NCI-H1105 treated with DMSO at 0.1 percent for 48 hours (cell line): ENCODE data around the gene FAM120B.
"Not testable (repeated sequence)": the region's sequence is repeated elsewhere in the genome, so short reads cannot be mapped to it uniquely, and the experiment has no call there.

Source experiments
- DNase-seq: peaks from one replicate; lab custom pipeline; 2025; lab: John Stamatoyannopoulos, UW

FAM120B gene

GRCh38 chr6:170298688-170299087 is 7.9 kb upstream of the FAM120B start:
- no peak for DNase-seq

GRCh38 chr6:170301184-170301583 is 5.4 kb upstream of the FAM120B start:
- no peak for DNase-seq

DNA sequence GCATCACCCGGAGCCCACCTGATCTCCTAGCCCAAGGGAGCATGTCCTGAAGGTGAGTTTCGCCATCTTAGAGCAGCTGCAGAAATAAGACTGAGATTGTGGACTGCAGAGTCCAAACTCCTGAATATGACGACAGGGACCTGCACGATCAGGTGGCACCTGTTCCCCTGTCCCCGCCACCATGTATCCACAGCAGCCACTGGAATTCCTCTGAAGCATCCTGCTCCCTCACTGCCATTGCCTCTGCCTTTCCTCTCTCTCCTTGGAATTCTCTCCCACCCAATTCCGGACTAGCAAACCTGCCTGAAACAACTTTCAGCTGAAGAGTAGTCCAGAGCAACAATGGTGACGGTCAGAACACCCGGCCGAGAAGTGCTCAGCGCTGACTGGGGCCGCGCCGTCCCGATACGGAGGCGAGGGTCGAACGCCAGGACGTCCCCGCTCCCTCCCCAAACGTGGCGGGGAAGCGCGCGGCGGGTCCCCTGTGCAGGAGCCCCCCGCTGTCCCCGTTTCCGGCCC is 694 bp upstream of the FAM120B start:
- no peak for DNase-seq

- no peak for DNase-seq
These were observed 555 bp downstream of the FAM120B start for GRCh38 chr6:170307080-170307545.

GRCh38 chr6:170308761-170309160 is 2.2 kb downstream of the FAM120B start:
- DNase-seq, result no peak

DNA sequence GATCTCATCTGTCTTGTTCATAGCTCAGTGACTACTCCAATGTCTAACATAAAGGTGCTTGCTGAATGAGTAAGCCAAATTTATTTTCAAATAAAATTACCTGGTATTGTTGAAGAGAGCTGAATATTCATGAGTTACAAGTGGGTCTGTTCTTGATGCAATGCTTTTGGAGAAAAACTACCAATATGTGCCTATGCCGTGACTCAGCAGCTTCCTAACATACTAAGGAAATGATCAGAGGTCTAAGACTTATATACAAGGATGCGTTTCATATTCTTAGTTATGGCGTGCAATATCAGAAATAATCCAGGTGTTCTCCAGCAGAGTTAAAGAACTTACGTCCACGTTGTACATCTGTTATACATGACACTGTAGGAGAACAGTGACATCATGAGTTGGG is 5.1 kb downstream of the FAM120B start:
- no peak for DNase-seq

DNA sequence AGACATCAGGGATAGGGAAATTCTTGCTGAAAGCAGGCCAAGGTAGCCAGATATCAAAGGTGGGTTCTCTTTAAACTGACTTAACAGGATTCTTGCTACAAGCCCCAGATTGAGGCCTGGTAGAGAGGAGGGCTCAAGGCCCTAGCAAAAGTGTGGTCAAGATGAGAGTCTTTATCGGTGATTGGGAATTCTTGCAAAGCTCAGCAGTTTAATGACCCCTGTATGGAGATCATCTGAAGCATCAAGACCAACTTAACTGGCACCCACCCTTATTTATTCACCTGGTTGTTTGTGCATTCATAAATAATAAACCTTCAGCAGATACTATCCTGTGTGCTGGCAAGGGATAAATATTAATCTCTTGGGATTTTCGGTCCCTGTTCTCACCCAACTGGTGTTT is 6.3 kb downstream of the FAM120B start:
- DNase-seq, result no peak

GRCh38 chr6:170313716-170314295 is 7.2 kb downstream of the FAM120B start:
- no peak for DNase-seq

DNA sequence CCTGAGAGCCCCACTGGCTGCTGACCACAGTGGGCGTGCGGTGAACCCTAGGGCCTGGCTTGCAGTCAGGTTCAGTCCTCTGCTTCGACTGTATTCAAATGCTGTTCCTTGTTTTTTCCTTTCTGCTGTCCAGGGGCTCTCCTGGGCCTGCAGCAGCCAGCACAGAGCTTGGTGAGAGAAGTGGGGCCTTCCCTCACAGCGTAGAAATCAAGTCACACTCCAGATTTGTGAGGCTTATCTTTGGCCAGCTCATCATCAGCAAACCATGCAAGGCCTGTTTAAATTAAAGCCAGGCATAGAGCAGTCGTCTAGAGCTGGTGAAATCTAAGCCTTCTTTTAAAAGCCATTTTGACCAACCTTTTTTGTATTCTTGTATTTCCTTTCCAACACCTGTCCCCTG is 8.4 kb downstream of the FAM120B start:
- no peak for DNase-seq

GRCh38 chr6:170316071-170316470 is 9.5 kb downstream of the FAM120B start:
- no peak for DNase-seq

GRCh38 chr6:170317076-170317475 is 10.5 kb downstream of the FAM120B start:
- no peak for DNase-seq

DNA sequence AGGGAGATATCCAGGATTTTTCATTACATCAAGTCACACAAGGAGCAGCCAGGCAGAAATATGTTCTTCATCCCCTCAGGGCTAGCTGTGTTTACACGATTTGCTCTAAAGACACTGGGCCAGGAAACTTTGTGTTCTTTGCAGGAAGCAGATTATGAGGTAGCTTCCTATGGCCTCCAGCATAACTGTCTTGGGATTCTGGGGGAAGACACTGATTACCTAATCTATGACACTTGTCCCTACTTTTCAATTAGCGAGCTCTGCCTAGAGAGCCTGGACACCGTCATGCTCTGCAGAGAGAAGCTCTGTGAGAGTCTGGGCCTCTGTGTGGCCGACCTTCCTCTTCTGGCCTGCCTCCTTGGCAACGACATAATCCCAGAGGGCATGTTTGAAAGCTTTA is 11.2 kb downstream of the FAM120B start:
- DNase-seq, result no peak

DNA sequence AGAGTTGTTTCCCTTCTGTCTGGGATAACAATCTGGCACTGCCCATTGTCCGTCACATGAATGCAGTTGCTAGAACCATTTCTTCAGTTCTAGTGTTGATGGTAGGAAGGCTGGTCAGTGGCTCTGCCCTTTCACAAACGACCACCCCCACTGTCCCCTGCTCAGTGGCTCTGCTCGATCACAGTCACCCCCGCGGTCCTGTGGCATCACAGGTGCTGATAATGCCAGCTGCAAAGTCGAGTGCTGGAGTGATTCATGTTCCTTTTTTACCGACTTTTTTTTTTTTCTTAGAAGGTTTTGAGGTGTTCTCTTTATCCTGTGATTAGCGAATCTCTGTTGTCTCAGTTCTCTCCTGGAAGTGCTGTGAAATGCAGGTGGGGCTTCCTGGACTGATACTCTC is 22.8 kb downstream of the FAM120B start:
- DNase-seq, result no peak

GRCh38 chr6:170335199-170335598 is 28.6 kb downstream of the FAM120B start:
- DNase-seq, result not testable (repeated sequence)

GRCh38 chr6:170344631-170345576 is 38.3 kb downstream of the FAM120B start:
- DNase-seq, result no peak

- DNase-seq, result no peak
These were observed 39.1 kb downstream of the FAM120B start for GRCh38 chr6:170345662-170346061.

GRCh38 chr6:170346649-170347048 is 40.1 kb downstream of the FAM120B start:
- no peak for DNase-seq

DNA sequence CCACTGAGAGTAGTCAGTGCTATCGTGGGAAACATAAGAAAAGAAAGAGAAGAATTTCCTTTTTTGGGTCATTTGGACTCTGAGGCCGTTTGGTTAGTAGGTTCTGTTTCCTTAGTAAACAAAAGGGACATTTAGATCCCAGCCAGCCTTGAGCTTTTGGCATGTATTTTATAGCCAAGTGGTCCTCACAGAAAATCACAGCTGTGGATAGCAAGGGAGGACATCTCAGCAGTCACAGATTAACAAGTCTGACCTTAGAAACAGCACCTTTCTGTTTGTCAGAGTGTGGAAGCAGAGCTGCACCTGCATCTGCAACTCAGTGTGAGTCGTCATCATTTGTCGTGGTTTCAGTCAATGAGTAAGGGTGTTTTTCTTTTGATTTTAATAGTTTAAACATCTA is 40.5 kb downstream of the FAM120B start:
- no peak for DNase-seq

GRCh38 chr6:170347975-170348374 is 41.4 kb downstream of the FAM120B start:
- no peak for DNase-seq

DNA sequence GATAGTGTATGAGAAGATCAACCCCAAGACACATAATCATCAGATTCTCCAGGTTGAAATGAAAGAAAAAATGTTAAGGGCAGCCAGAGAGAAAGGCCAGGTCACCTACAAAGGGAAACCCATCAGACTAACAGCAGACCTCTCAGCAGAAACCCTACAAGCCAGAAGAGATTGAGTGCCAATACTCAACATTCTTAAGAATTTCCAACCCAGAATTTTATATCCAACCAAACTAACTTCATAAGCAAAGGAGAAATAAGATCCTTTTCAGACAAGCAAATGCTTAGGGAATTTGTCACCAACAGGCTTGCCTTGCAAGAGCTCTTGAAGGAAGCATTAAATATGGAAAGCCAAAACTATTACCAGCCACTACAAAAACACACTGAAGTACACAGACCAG is 44.9 kb downstream of the FAM120B start:
- DNase-seq, result not testable (repeated sequence)

GRCh38 chr6:170355190-170355589 is 48.6 kb downstream of the FAM120B start:
- not testable (repeated sequence) for DNase-seq

DNA sequence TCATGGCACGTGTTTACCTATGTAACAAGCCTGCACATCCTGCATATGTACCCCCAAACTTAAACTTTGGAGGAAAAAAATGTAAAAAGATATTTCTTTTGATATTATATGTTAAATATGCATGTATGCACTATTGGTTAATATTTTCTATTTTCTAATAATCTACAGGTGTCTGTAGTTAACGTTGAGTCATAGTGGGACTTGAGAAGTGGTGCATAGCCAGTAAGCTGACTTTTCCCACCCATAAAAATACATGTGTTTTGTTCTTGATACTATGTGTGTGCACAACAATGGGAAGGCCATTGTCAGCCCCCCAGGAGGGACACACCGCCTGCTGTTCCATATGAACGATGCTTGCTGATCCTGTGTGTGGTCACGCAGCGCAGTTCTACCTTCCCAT is 49.1 kb downstream of the FAM120B start:
- no peak for DNase-seq

GRCh38 chr6:170357812-170358211 is 51.3 kb downstream of the FAM120B start:
- DNase-seq, result no peak
